Memory B cell (primary cell): Measurements from ENCODE around the gene FIZ1.

Experiments used
- ATAC-seq: fragments of 150-1000 bp; cut with Tn5 transposase; 2 replicates; pipeline ENCODE4 v1.10.0; 2021; ENCODE audit warnings: low read depth, mild to moderate bottlenecking, moderate library complexity
- DNase-seq, 2 donors: peaks; one replicate each; pipeline ENCODE4 v3.0.0; 2022; ENCODE audit warnings: low spot score in 2 of 2
- H3K27ac Mint-ChIP-seq: one replicate; pipeline ENCODE4 v1.8.0; 2022; ENCODE audit warnings: mild to moderate bottlenecking, moderate library complexity, mixed read lengths
- H3K27me3 Mint-ChIP-seq: one replicate; pipeline ENCODE4 v1.8.0; 2022; ENCODE audit warnings: mixed read lengths
- H3K36me3 Mint-ChIP-seq: one replicate; pipeline ENCODE4 v1.8.0; 2022; ENCODE audit warnings: mild to moderate bottlenecking, mixed read lengths
- H3K4me1 Mint-ChIP-seq: one replicate; pipeline ENCODE4 v1.8.0; 2022; ENCODE audit warnings: mixed read lengths
- H3K4me3 Mint-ChIP-seq: one replicate; pipeline ENCODE4 v1.8.0; 2022; ENCODE audit warnings: mild to moderate bottlenecking, moderate library complexity, mixed read lengths
- H3K9me3 Mint-ChIP-seq: one replicate; pipeline ENCODE4 v1.8.0; 2022; ENCODE audit warnings: mixed read lengths

The FIZ1 gene

DNA sequence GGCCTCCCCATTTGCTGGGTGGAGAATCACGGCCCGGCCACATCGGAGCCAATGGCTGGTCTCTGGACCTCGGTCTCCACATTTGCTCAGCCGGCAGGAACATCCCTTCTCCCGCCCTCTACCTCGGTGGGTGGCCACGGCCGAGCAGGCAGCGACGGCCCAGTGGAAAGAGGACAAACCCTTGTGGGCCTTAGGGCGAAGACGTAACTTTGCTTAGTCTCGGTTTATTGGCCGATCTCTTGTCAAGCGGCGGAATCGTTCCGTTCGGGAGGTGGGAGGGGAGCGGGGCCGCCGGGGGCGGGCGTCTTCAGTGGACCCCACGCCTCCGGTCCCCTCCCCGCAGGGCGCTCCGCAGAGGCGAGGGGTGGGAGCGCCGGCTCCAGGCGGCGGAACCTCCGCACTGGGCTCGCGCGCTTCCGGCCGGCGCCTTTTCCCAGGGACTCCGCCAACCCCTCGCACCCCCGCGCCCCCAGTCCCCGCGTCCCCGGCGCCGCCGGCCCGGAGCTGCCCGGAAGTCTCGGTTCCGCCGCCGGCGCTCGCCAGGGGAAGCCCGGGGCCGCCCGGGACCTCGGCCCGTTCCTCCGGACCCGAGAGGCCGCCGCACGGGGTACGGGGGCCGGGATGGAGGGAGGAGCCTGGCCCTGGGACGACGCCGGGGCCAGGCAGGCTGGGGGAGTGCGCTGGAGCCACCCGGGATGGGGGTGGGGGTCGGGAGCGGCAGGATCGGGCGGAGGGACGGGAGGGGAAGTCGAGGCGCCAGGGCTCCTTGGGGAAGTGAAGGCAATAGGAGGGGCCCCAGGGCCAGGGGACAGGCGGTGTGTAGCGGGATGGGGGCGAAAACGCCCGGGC, 41.5 kb upstream of the FIZ1 start, which contains the start of gene ZNF580:
Gene ZNF580, plus strand, starts transcription at position 426 of the 849 bp plus-strand sequence. CDS start 1,507 bp downstream, outside the sequence.
- Mint-ChIP-seq H3K4me3 (peak within 1 kb of the TSS; percentile 95), H3K4me1 (peaks cover 53% of the 10 kb centered on the region), H3K9me3 (peaks cover 2% of the 10 kb centered on the region), H3K27me3 (no peaks in the 10 kb centered on the region), H3K27ac (peak within 1 kb of the TSS; percentile 87), H3K36me3 (peaks cover 18% of the 10 kb centered on the region)
- ATAC-seq (no peak), DNase-seq (peak in 1 of 2 donors; percentile 65)

- H3K36me3 Mint-ChIP-seq, result peaks cover 21% of the 10 kb centered on the region
- peak overlapping the region; percentile 63 for H3K4me3 Mint-ChIP-seq
- peaks cover 54% of the 10 kb centered on the region for H3K4me1 Mint-ChIP-seq
- H3K27me3 Mint-ChIP-seq, result no peaks in the 10 kb centered on the region
- peaks cover 2% of the 10 kb centered on the region for H3K9me3 Mint-ChIP-seq
- H3K27ac Mint-ChIP-seq, result peak overlapping the region; percentile 67
- ATAC-seq, result peak; percentile 59
- DNase-seq, result peak; percentile 72 to 74
Observed at GRCh38 chr19:55640043-55640576, 40.8 kb upstream of the FIZ1 start.

GRCh38 chr19:55638864-55639359, 39.6 kb upstream of the FIZ1 start:
- Mint-ChIP-seq H3K27ac (no peak overlapping the region), H3K4me3 (no peak overlapping the region), H3K4me1 (peaks cover 52% of the 10 kb centered on the region), H3K9me3 (peaks cover 2% of the 10 kb centered on the region), H3K36me3 (peaks cover 25% of the 10 kb centered on the region), H3K27me3 (no peaks in the 10 kb centered on the region)
- ATAC-seq (peak; percentile 27), DNase-seq (peak in 1 of 2 donors; percentile 59)

DNA sequence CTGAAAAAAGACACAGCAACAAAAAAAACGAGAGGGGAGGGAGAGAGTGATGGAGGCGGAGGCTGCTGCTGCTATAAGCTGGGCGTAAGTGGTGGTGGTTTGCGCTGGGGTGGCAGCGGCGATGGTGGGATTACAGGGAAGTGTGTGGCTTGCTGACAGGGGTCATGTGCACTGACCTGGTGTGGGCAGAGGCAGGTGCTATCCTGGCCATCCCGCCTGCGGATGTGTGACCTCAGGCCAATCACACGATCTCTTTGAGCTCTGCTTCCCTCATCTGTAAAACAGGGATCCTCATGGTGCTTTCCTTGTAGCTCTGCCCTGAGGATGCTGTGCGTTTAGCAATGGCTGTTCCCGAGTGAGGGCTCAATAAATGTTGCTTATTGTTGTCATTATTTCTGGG, 38.2 kb upstream of the FIZ1 start:
- Mint-ChIP-seq H3K27ac (peak overlapping the region; percentile 100), H3K9me3 (peaks cover 2% of the 10 kb centered on the region), H3K36me3 (peaks cover 25% of the 10 kb centered on the region), H3K4me3 (peak overlapping the region; percentile 15), H3K27me3 (no peaks in the 10 kb centered on the region), H3K4me1 (peaks cover 44% of the 10 kb centered on the region)
- ATAC-seq (no peak), DNase-seq (no peak)

DNA sequence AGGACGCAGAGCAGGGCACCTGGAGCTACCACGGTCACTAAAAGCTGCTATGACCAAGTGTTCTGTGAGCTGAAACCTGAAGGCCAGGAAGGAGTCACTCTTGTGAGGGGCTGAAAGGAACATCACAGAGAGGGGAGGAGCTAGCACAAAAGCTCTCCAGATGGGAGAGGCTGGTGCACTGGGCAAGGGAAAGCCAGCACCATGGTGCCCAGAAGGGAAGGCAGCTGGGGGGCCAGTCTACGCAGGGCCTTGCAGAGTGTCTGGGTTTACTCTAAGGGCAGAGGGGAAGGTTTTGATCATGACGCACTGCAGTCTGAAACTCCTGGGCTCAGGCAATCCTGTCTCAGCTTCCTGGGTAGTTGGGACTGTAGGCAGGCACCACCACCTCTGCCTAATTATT, 37.4 kb upstream of the FIZ1 start:
- DNase-seq (no peak), ATAC-seq (no peak)
- H3K4me3 Mint-ChIP-seq, result peak overlapping the region; percentile 100
- peak overlapping the region; percentile 100 for H3K27ac Mint-ChIP-seq
- peaks cover 2% of the 10 kb centered on the region for H3K9me3 Mint-ChIP-seq
- H3K4me1 Mint-ChIP-seq, result peaks cover 44% of the 10 kb centered on the region
- peaks cover 25% of the 10 kb centered on the region for H3K36me3 Mint-ChIP-seq
- H3K27me3 Mint-ChIP-seq, result no peaks in the 10 kb centered on the region

- no peaks in the 10 kb centered on the region for H3K27me3 Mint-ChIP-seq
- ATAC-seq (no peak), DNase-seq (no peak)
- peak overlapping the region; percentile 100 for H3K27ac Mint-ChIP-seq
- peak overlapping the region; percentile 100 for H3K4me3 Mint-ChIP-seq
- peaks cover 2% of the 10 kb centered on the region for H3K9me3 Mint-ChIP-seq
- H3K4me1 Mint-ChIP-seq, result peaks cover 43% of the 10 kb centered on the region
- peaks cover 25% of the 10 kb centered on the region for H3K36me3 Mint-ChIP-seq
Observed at GRCh38 chr19:55635856-55636440, 36.6 kb upstream of the FIZ1 start.

GRCh38 chr19:55635334-55635717, 36.0 kb upstream of the FIZ1 start:
- Mint-ChIP-seq H3K4me1 (peaks cover 43% of the 10 kb centered on the region), H3K36me3 (peaks cover 25% of the 10 kb centered on the region), H3K9me3 (peaks cover 2% of the 10 kb centered on the region), H3K27me3 (no peaks in the 10 kb centered on the region), H3K27ac (peak overlapping the region; percentile 100), H3K4me3 (peak overlapping the region; percentile 100)
- ATAC-seq, result no peak
- DNase-seq, result no peak

DNA sequence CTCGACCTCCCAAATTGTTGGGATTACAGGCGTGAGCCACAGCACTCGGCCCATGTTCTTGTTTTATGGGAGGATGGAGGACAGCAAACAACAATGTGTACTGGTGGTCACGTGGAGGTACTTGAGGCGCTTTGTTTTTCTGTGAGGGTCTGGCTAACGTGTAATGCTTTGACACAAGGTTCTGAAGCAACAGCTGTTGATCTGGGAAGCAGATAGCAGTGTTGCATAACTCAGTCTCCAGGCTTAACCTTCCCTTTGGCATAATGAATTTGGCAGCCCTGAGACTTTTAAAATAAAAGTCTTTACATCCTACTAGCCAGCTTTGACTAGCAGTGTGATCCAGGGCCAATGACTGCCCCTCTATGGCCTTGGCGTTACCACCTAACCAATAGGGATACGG, 34.5 kb upstream of the FIZ1 start:
- Mint-ChIP-seq H3K9me3 (peaks cover 2% of the 10 kb centered on the region), H3K4me1 (peaks cover 40% of the 10 kb centered on the region), H3K27me3 (no peaks in the 10 kb centered on the region), H3K36me3 (peaks cover 24% of the 10 kb centered on the region), H3K4me3 (no peak overlapping the region), H3K27ac (no peak overlapping the region)
- ATAC-seq (no peak), DNase-seq (no peak)

DNA sequence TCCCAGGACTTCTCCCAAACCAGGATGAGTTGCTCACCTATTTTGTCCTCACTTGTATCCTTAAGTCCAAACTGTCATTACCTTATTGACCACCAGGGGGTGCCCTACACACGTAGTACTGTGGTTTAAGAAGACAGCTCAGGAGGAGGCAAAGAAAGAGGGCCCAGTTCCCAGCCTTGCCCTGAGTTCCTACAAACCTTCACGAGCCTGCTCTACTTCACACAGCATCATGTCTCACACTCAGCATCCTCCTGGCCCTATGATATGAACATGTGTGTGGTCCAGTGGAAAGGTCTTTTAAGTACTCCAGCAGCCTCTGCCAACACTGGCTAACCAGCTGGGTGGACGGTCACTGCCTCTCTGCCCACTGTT, 33.1 kb upstream of the FIZ1 start:
- no peaks in the 10 kb centered on the region for H3K27me3 Mint-ChIP-seq
- H3K4me3 Mint-ChIP-seq, result no peak overlapping the region

GRCh38 chr19:55626350-55626749, 27.0 kb upstream of the FIZ1 start:
- no peak for ATAC-seq
- Mint-ChIP-seq H3K36me3 (no peaks in the 10 kb centered on the region), H3K27ac (no peak overlapping the region), H3K27me3 (no peaks in the 10 kb centered on the region), H3K9me3 (peaks cover 2% of the 10 kb centered on the region), H3K4me3 (no peak overlapping the region), H3K4me1 (peaks cover 15% of the 10 kb centered on the region)
- DNase-seq, result no peak

More for the DNA sequence above, 33.1 kb upstream of the FIZ1 start:
- H3K9me3 Mint-ChIP-seq, result no peaks in the 10 kb centered on the region
- ATAC-seq (peak; percentile 48), DNase-seq (peak; percentile 92 to 93)
- H3K4me1 Mint-ChIP-seq, result peaks cover 33% of the 10 kb centered on the region
- H3K27ac Mint-ChIP-seq, result peak overlapping the region; percentile 12
- peaks cover 19% of the 10 kb centered on the region for H3K36me3 Mint-ChIP-seq

DNA sequence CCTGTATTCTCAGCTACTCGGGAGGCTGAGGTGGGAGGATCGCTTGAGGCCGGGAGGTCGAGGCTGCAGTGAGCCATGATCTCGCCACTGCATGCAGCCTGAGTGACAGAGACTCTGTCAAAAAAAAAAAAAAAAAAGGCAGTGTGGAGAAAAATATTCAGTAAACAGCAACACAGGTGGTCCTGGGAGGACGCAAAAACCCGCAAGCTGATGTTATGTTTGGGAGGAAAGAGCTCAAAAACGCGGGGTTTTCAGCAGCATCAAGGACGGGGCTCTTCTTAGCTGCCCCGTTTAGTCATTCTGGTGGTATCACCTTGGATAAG, 25.6 kb upstream of the FIZ1 start:
- ATAC-seq (no peak), DNase-seq (no peak)
- Mint-ChIP-seq H3K9me3 (peaks cover 2% of the 10 kb centered on the region), H3K27me3 (no peaks in the 10 kb centered on the region), H3K4me1 (peaks cover 14% of the 10 kb centered on the region), H3K36me3 (no peaks in the 10 kb centered on the region), H3K4me3 (peak overlapping the region; percentile 99), H3K27ac (peak overlapping the region; percentile 98)

DNA sequence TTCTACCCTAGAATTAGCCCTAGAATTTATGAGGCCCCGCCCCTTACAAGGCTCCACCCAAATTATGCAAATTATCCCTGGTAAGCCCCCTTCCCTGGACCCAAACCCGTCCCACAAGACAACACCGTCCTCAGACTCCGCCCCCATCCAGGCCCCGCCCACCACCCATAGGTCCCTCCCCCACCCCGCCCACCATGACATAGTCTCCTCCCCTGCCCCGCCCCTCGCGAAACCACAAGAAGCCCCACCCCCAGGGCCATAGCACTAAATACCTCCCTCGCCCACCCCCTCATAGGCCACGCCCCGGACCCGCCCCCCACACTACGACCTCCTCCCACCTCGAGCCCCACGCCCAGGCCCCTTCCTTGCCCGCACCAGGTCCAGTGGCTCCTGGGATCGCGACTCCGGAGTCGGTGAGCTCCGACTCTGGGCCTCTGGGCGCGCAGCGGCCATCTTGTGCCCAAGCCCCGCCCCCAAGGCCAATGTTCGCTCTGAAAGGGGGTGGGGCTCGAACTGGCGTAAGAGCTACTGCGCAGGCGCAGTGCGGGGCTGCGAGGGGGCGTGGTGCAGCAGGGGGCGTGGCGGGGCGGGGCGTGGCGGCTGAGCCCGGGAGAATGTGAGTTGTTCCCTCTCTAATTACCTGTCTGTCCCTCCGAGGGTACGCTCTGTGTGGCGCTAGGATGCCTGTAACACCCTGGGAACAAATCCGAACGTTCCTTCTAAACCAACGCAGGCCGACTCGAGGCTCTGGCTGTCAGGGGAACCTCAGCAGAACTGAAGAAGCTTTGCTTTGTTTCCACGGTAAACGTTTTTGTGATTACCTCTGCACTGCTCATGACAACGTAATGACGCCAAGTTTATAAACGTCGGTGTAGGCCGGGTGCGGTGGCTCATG, 25.0 kb upstream of the FIZ1 start, which contains the start of gene ZNF784:
Gene ZNF784, minus strand, starts transcription at position 458 of the 895 bp plus-strand sequence. Its CDS starts 5 bp downstream, at position 453.
- Mint-ChIP-seq H3K27me3 (no peaks in the 10 kb centered on the region), H3K9me3 (peaks cover 2% of the 10 kb centered on the region), H3K4me1 (peaks cover 14% of the 10 kb centered on the region), H3K4me3 (peak within 1 kb of the TSS; percentile 99), H3K27ac (peak within 1 kb of the TSS; percentile 98), H3K36me3 (no peaks in the 10 kb centered on the region)
- DNase-seq (peak; percentile 95), ATAC-seq (peak; percentile 75)

DNA sequence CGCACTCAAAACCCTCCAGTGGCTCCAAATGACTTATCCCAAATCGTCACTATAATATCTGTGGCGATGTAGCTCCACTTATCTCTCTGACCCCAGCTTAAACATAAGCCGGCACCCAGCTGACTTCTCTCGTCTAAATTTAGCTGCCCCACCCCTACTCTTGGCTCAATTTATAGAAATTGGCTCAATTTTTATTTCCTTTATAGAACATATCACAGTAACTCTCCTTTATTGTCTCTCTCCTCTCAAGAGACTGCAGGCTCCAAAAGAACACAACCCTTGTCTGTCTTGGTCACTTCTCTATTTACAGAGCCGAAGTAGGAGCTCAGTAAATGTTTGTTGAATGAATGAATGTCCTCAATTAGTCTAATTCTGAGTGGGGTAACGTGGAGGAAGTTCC, 24.2 kb upstream of the FIZ1 start:
- no peak for ATAC-seq

More for the DNA sequence above, 24.2 kb upstream of the FIZ1 start:
- Mint-ChIP-seq H3K27me3 (no peaks in the 10 kb centered on the region), H3K27ac (peak overlapping the region; percentile 98), H3K4me3 (no peak overlapping the region), H3K9me3 (peaks cover 2% of the 10 kb centered on the region), H3K4me1 (peaks cover 15% of the 10 kb centered on the region), H3K36me3 (no peaks in the 10 kb centered on the region)
- no peak for DNase-seq
